CD4-positive, alpha-beta T cell (primary cell): ENCODE data around the gene NFKBIL1. TPM values are rescaled to one million over a fixed set of nuclear protein-coding genes. Genes with fewer than 3 reads are reported as not detected.

Experiments used
- ATAC-seq: fragments of 200-7000 bp; cut with Tn5 transposase; one replicate; pipeline ENCODE4 v1.10.0; 2022; ENCODE audit warnings: mild to moderate bottlenecking; ENCODE audit not compliant: poor library complexity
- CTCF ChIA-PET: fragments of 350-600 bp; sonication (Branson Sonifier 250); formaldehyde crosslinking; loops from one replicate; lab custom pipeline; 2021; ENCODE audit warnings: antibody characterized with exemption, inconsistent platforms; lab: Charles Lee
- POLR2A ChIA-PET: fragments of 350-600 bp; sonication (Branson Sonifier 250); formaldehyde crosslinking; loops from one replicate; lab custom pipeline; 2021; ENCODE audit warnings: antibody characterized with exemption, inconsistent platforms; lab: Charles Lee
- DNase-seq, 14 experiments: peaks; one replicate each; pipeline ENCODE4 v3.0.0-alpha.2; 2013 to 2020; ENCODE audit warnings: mixed read lengths in 2 of 14
- H3K27ac ChIP-seq, 2 donors: one replicate each; pipeline versions ENCODE4 v1.5.1 to v1.7.0; 2013; ENCODE audit warnings: low read length in 2 of 2, low read depth in 1 of 2, mild to moderate bottlenecking in 1 of 2
- H3K27me3 ChIP-seq, 2 experiments: 1 replicate in 1 of 2; 2 replicates in 1 of 2; pipeline versions ENCODE4 v1.6.1 to v1.7.0; 2013; ENCODE audit warnings: low read length in 2 of 2, control low read depth in 1 of 2, mild to moderate bottlenecking in 1 of 2, moderate library complexity in 1 of 2; ENCODE audit not compliant: insufficient read depth in 2 of 2, control insufficient read depth in 1 of 2
- H3K36me3 ChIP-seq: one replicate; pipeline ENCODE4 v1.6.1; 2013; ENCODE audit warnings: low read length, control low read depth; ENCODE audit not compliant: insufficient read depth
- H3K4me1 ChIP-seq: one replicate; pipeline ENCODE4 v1.6.1; 2013; ENCODE audit warnings: low read length, control low read depth; ENCODE audit not compliant: insufficient read depth
- H3K4me3 ChIP-seq: one replicate; pipeline ENCODE4 v1.5.1; 2013; ENCODE audit warnings: mild to moderate bottlenecking, low read length, moderate library complexity
- H3K9me3 ChIP-seq, 2 experiments: 1 replicate in 1 of 2; 2 replicates in 1 of 2; pipeline versions ENCODE4 v1.6.1 to v1.7.0; 2013; ENCODE audit warnings: low read length in 2 of 2, mild to moderate bottlenecking in 2 of 2, control low read depth in 1 of 2, moderate library complexity in 1 of 2; ENCODE audit not compliant: control insufficient read depth in 1 of 2, insufficient read depth in 1 of 2
- H3K27ac Mint-ChIP-seq: one replicate; pipeline ENCODE4 v1.8.0; 2020; ENCODE audit warnings: mixed read lengths
- H3K27me3 Mint-ChIP-seq: one replicate; pipeline ENCODE4 v1.8.0; 2021; ENCODE audit warnings: mixed read lengths
- H3K36me3 Mint-ChIP-seq: one replicate; pipeline ENCODE4 v1.8.0; 2021; ENCODE audit warnings: low read depth, mixed read lengths
- H3K4me1 Mint-ChIP-seq: one replicate; pipeline ENCODE4 v1.8.0; 2021; ENCODE audit warnings: low read depth, mixed read lengths
- H3K4me3 Mint-ChIP-seq: one replicate; pipeline ENCODE4 v1.8.0; 2020; ENCODE audit warnings: mild to moderate bottlenecking, mixed read lengths
- H3K9me3 Mint-ChIP-seq: one replicate; pipeline ENCODE4 v1.8.0; 2020; ENCODE audit warnings: mixed read lengths
- intact Hi-C, 2 experiments: fragments of 100-400 bp; cut with DNase I in 1 of 2; cut with micrococcal nuclease in 1 of 2; formaldehyde crosslinking; loops; one replicate each; pipeline versions ENCODE4 v1.15.1 to v1.9.0; 2023 to 2025; cut with DNase I, micrococcal nuclease
- total RNA-seq, 174 experiments: library from RNA in 2 of 174; stranded (reverse) in 2 of 174; gene quantifications; one replicate each; pipeline ENCODE4 v1.2.3 and lab custom pipeline; 2021 to 2026
- TF ChIP-seq, protein P1 (sequence below): fragments of 200-600 bp; IDR thresholded peaks from one replicate; pipeline ENCODE4 v1.8.0; 2022; ENCODE audit warnings: antibody characterized with exemption, mild to moderate bottlenecking

The NFKBIL1 gene
- total RNA-seq, 2 experiments from 2014 or later, result 7.6 to 9.3 TPM

- H3K27me3 Mint-ChIP-seq, result no peaks in the 10 kb centered on the region
- no peak for DNase-seq
- H3K9me3 Mint-ChIP-seq, result no peaks in the 10 kb centered on the region
- intact Hi-C loops, result loop anchor here in 1 of 2 experiments (2.0 kb wide), 1 partner anchor 15 kb away; no protein-coding TSS in a partner anchor
- ChIA-PET CTCF (interaction anchor here (1.7 to 16.9 kb wide), 3 partner anchors 7 to 24 kb away, joined by 4 to 353 read pairs (median 169); partner anchors contain the start of genes ATP6V1G2, NCR3 and NFKBIL1), POLR2A (interaction anchor here (1.0 to 34.9 kb wide), 5 partner anchors 2 to 262 kb away, joined by 3 to 1160 read pairs (median 220); partner anchors contain the start of genes ATP6V1G2, DDX39B, LST1 and LTA)
- Histone ChIP-seq H3K36me3 (peaks cover 18% of the 10 kb centered on the region), H3K27ac (peak overlapping the region; percentile 84 to 87), H3K27me3 (no peaks in the 10 kb centered on the region), H3K4me1 (peaks cover 96% of the 10 kb centered on the region), H3K9me3 (no peaks in the 10 kb centered on the region), H3K4me3 (no peak overlapping the region)
- peak overlapping the region; percentile 95 for H3K4me3 Mint-ChIP-seq
- ATAC-seq, result no peak
- TF ChIP-seq, protein P1, sequence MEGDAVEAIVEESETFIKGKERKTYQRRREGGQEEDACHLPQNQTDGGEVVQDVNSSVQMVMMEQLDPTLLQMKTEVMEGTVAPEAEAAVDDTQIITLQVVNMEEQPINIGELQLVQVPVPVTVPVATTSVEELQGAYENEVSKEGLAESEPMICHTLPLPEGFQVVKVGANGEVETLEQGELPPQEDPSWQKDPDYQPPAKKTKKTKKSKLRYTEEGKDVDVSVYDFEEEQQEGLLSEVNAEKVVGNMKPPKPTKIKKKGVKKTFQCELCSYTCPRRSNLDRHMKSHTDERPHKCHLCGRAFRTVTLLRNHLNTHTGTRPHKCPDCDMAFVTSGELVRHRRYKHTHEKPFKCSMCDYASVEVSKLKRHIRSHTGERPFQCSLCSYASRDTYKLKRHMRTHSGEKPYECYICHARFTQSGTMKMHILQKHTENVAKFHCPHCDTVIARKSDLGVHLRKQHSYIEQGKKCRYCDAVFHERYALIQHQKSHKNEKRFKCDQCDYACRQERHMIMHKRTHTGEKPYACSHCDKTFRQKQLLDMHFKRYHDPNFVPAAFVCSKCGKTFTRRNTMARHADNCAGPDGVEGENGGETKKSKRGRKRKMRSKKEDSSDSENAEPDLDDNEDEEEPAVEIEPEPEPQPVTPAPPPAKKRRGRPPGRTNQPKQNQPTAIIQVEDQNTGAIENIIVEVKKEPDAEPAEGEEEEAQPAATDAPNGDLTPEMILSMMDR, result no peak
- H3K36me3 Mint-ChIP-seq, result peaks cover 36% of the 10 kb centered on the region
- H3K4me1 Mint-ChIP-seq, result peaks cover 95% of the 10 kb centered on the region
- H3K27ac Mint-ChIP-seq, result peak overlapping the region; percentile 95
Observed at GRCh38 chr6:31573239-31574105, 26.1 kb downstream of the NFKBIL1 start.

DNA sequence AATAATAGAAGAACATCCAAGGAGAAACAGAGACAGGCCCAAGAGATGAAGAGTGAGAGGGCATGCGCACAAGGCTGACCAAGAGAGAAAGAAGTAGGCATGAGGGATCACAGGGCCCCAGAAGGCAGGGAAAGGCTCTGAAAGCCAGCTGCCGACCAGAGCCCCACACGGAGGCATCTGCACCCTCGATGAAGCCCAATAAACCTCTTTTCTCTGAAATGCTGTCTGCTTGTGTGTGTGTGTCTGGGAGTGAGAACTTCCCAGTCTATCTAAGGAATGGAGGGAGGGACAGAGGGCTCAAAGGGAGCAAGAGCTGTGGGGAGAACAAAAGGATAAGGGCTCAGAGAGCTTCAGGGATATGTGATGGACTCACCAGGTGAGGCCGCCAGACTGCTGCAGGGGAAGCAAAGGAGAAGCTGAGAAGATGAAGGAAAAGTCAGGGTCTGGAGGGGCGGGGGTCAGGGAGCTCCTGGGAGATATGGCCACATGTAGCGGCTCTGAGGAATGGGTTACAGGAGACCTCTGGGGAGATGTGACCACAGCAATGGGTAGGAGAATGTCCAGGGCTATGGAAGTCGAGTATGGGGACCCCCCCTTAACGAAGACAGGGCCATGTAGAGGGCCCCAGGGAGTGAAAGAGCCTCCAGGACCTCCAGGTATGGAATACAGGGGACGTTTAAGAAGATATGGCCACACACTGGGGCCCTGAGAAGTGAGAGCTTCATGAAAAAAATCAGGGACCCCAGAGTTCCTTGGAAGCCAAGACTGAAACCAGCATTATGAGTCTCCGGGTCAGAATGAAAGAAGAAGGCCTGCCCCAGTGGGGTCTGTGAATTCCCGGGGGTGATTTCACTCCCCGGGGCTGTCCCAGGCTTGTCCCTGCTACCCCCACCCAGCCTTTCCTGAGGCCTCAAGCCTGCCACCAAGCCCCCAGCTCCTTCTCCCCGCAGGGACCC lies 27.0 kb downstream of the NFKBIL1 start:
- ATAC-seq (no peak), DNase-seq (no peak)
- Mint-ChIP-seq H3K27ac (peak overlapping the region; percentile 95), H3K4me3 (peak overlapping the region; percentile 95), H3K27me3 (no peaks in the 10 kb centered on the region), H3K9me3 (no peaks in the 10 kb centered on the region), H3K36me3 (peaks cover 42% of the 10 kb centered on the region), H3K4me1 (peaks cover 95% of the 10 kb centered on the region)
- Histone ChIP-seq H3K27me3 (no peaks in the 10 kb centered on the region), H3K36me3 (peaks cover 23% of the 10 kb centered on the region), H3K4me1 (peaks cover 96% of the 10 kb centered on the region), H3K9me3 (no peaks in the 10 kb centered on the region), H3K27ac (peak overlapping the region; percentile 84 to 87), H3K4me3 (peak overlapping the region; percentile 75)
- ChIA-PET CTCF (interaction anchor here (1.3 to 16.9 kb wide), 3 partner anchors 18 to 25 kb away, joined by 4 to 353 read pairs (median 169); partner anchors contain the start of genes ATP6V1G2, NCR3 and NFKBIL1), POLR2A (interaction anchor here (0.8 to 34.9 kb wide), 6 partner anchors 3 to 241 kb away, joined by 3 to 1160 read pairs (median 131); partner anchors contain the start of genes ATP6V1G2, BAG6, DDX39B and HSPA1A)
- TF ChIP-seq, protein P1, result no peak
- intact Hi-C loops, result no loop called here
